ENCODE measurements around the gene SLC35F6.
"Not testable (repeated sequence)": the region's sequence is repeated elsewhere in the genome, so short reads cannot be mapped to it uniquely, and the experiment has no call there.

The SLC35F6 gene

DNA sequence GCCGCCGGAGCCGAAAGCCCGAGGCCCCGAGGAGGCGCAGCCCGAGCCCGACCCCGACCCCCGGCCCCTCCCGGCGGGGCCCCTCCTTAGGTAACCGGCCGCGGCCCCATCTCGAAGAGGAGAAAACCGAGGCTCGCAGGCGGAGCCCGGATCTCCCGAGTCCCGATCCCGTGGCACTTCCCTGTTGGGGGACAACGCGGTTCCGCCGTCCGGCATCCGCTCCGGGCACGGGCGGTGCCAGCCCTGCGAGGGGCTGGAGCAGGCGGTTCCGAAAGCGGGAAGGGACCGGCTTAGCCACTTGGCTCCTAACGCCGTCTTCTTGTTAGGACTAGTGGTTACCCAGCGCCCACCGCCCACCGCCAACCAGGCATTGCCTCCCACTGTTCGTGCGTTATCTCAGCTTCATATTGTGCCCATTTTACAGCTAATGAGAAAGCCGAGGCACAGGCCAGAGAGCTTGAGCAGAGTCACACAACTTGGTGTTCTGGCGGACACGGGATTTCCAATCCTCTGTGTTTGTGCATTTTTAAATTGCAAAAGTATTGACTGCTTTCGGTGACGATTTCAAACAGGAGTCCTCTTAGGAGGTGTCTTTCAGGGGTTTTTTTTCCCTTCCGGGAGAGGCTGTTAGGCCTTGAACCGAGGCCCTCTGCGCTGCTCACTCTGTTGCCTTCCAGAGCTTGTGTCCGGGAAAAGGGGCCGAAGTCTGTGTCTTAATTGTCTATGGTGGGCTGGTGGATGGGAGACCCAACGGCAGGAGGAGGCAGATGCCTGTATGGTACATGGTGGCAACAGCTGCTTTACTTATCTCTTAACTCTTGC, 22.3 kb downstream of the SLC35F6 start:
- TF ChIP-seq CTCF (IDR thresholded peaks at IDR 0.05; ENCODE audit: low read depth, low read length), result no peak
- peak overlapping the region; percentile 80 for H3K4me3 ChIP-seq (ENCODE audit: low read depth, low read length)

DNA sequence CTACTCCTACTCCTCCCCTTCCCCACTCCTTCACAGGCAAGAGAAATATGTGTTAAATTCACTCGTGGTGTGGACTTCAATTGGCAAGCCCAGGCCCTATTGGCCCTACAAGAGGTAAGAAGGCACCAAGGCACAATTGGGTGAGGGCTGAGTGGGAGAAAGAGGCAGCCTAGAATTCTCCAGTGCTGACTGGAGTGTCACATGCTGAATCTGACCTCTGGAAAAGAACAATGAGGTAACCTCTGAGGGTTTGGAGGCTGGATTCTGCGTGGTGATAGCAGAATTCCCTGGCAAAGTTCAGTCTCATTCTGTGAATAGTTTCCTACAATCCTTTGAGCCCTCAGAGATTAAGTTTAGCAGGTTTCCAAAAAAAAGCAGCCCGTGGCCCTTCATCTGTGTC, 28.6 kb downstream of the SLC35F6 start:
- TF ChIP-seq CTCF (IDR thresholded peaks at IDR 0.05; ENCODE audit: low read depth, low read length), result no peak
- no peak overlapping the region for H3K4me3 ChIP-seq (ENCODE audit: low read depth, low read length)

GRCh38 chr2:26793518-26793917, 29.4 kb downstream of the SLC35F6 start:
- no peak for TF ChIP-seq CTCF (IDR thresholded peaks at IDR 0.05; ENCODE audit: low read depth, low read length)

DNA sequence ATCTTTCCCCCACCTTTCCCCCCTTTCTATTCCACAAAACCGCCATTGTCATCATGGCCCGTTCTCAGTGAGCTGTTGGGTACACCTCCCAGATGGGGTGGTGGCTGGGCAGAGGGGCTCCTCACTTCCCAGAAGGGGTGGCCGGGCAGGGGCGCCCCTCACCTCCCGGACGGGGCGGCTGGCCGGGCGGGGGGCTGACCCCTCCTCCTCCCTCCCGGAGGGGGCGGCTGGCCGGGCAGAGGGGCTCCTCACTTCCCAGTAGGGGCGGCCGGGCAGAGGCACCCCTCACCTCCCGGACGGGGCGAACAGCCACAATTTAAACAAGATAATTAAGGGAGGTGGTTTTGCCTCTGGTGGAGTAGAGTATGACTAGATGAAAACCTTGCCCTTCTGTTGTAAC, 31.1 kb downstream of the SLC35F6 start:
- not testable (repeated sequence) for H3K4me3 ChIP-seq (ENCODE audit: low read depth, low read length)

More at GRCh38 chr2:26793518-26793917, 29.4 kb downstream of the SLC35F6 start:
- no peak overlapping the region for H3K4me3 ChIP-seq (ENCODE audit: low read depth, low read length)

DNA sequence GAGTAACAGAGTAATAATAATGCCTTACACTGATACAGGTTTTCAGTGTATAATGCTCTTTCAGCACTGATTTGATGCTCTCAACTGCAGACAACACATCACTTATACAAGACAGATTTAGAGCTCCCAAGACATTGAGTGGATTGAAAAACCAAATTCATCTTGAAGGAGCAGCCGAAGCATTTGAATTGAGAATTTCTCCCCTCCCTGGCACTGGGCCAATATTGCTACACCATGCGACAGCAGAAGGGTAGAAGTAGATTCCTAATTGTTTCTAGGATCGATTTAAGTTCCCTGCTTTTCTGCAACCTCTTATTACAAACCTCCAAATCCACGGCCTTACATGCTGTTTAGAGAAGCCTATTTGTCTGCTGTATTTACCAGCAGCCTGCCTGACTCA, 37.2 kb downstream of the SLC35F6 start:
- no peak for TF ChIP-seq CTCF (IDR thresholded peaks at IDR 0.05; ENCODE audit: low read depth, low read length)
- H3K4me3 ChIP-seq (ENCODE audit: low read depth, low read length), result no peak overlapping the region

- no peak overlapping the region for H3K4me3 ChIP-seq (ENCODE audit: low read depth, low read length)
- TF ChIP-seq CTCF (IDR thresholded peaks at IDR 0.05; ENCODE audit: low read depth, low read length), result no peak
Observed at GRCh38 chr2:26801796-26802195, 37.7 kb downstream of the SLC35F6 start.

- H3K4me3 ChIP-seq (ENCODE audit: low read depth, low read length), result no peak overlapping the region
- no peak for TF ChIP-seq CTCF (IDR thresholded peaks at IDR 0.05; ENCODE audit: low read depth, low read length)
Observed at GRCh38 chr2:26805241-26805676, 41.2 kb downstream of the SLC35F6 start.

All from WI38 (cell line).